Endothelial cell of umbilical vein (primary cell): ENCODE results near the gene TCEA2.

ENCODE experiments used
- CTCF ChIP-seq, 2 donors: IDR thresholded peaks; 1 replicate in 1 of 2; 2 replicates in 1 of 2; pipeline ENCODE4 v1.5.1; 2011; ENCODE audit warnings: low read length in 2 of 2, mild to moderate bottlenecking in 2 of 2, moderate library complexity in 2 of 2, control low read depth in 1 of 2, inconsistent platforms in 1 of 2, low read depth in 1 of 2; ENCODE audit not compliant: insufficient read depth in 1 of 2; ENCODE audit errors: extremely low read depth in 1 of 2
- EZH2 ChIP-seq: IDR thresholded peaks from 2 replicates; pipeline ENCODE4 v1.6.1; 2012; ENCODE audit warnings: borderline replicate concordance, low read depth, mild to moderate bottlenecking, moderate library complexity, low read length, inconsistent platforms; ENCODE audit not compliant: severe bottlenecking
- FOS ChIP-seq: IDR thresholded peaks from 2 replicates; pipeline ENCODE4 v1.6.1; 2011; ENCODE audit warnings: mild to moderate bottlenecking, low read length, moderate library complexity, borderline replicate concordance; ENCODE audit not compliant: insufficient read depth
- JUN ChIP-seq: IDR thresholded peaks from 2 replicates; pipeline ENCODE4 v1.6.1; 2011; ENCODE audit warnings: borderline replicate concordance, low read depth; ENCODE audit not compliant: insufficient read length, insufficient read depth
- MYC ChIP-seq: IDR thresholded peaks from one replicate; pipeline ENCODE4 v1.6.1; 2011; ENCODE audit warnings: mild to moderate bottlenecking, low read depth, low read length
- POLR2A ChIP-seq: IDR thresholded peaks from 2 replicates; pipeline ENCODE4 v1.6.1; 2012; ENCODE audit warnings: low read depth, mild to moderate bottlenecking, control low read depth, low read length
- POLR2AphosphoS5 ChIP-seq: IDR thresholded peaks from 2 replicates; pipeline ENCODE4 v1.6.1; 2012; ENCODE audit warnings: low read depth, mild to moderate bottlenecking, control low read depth, low read length, moderate library complexity; ENCODE audit not compliant: insufficient read depth
- TF ChIP-seq, protein P1 (sequence below): IDR thresholded peaks from 2 replicates; pipeline ENCODE4 v1.6.1; 2011; ENCODE audit not compliant: insufficient read depth, insufficient read length

- no peak for TF ChIP-seq CTCF (IDR thresholded peaks at IDR 0.05; ENCODE audit: extremely low read depth in 1 of 2, insufficient read depth in 1 of 2, low read depth in 1 of 2, low read length in 2 of 2)
- no peak for TF ChIP-seq POLR2A
- TF ChIP-seq JUN = no peak
- no peak for TF ChIP-seq POLR2AphosphoS5
- TF ChIP-seq MYC = no peak
- TF ChIP-seq EZH2 = no peak
- no peak for TF ChIP-seq FOS
- TF ChIP-seq, protein P1, sequence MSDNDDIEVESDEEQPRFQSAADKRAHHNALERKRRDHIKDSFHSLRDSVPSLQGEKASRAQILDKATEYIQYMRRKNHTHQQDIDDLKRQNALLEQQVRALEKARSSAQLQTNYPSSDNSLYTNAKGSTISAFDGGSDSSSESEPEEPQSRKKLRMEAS = no peak
These were observed 41.9 kb downstream of the TCEA2 start for GRCh38 chr20:64104667-64105451.
